Neural cell (in vitro differentiated cells): ENCODE measurements around the gene CST8. TPM values are rescaled to one million over a fixed set of nuclear protein-coding genes. Genes with fewer than 3 reads are reported as not detected.

Source experiments
- H2AFZ ChIP-seq: fragments of 200-600, 300-800 bp; sonication (generic), shearing (Covaris generic); 2 replicates; pipeline ENCODE4 v1.6.0; 2014; ENCODE audit warnings: low read depth, mild to moderate bottlenecking, antibody characterized with exemption, low read length, moderate library complexity
- H3F3A ChIP-seq: fragments of 200-600 bp; shearing (Covaris generic); 2 replicates; pipeline ENCODE4 v1.6.1; 2016; ENCODE audit warnings: mild to moderate bottlenecking, moderate library complexity, mixed read lengths, antibody characterized with exemption, low read length; ENCODE audit not compliant: insufficient read depth, poor library complexity, severe bottlenecking
- H3K27ac ChIP-seq: fragments of 200-600, 300-800 bp; sonication (generic), shearing (Covaris generic); 2 replicates; pipeline ENCODE4 v1.5.1; 2014; ENCODE audit warnings: mild to moderate bottlenecking, low read length, moderate library complexity
- H3K27me3 ChIP-seq: fragments of 300-800, 200-600 bp; sonication (generic), shearing (Covaris generic); 2 replicates; pipeline ENCODE4 v1.6.0; 2014; ENCODE audit warnings: mild to moderate bottlenecking, low read depth, low read length, moderate library complexity; ENCODE audit not compliant: insufficient read depth
- H3K36me3 ChIP-seq: fragments of 300-800, 200-600 bp; sonication (generic), shearing (Covaris generic); 2 replicates; pipeline ENCODE4 v1.5.1; 2014; ENCODE audit warnings: mild to moderate bottlenecking, antibody characterized with exemption, low read length, moderate library complexity; ENCODE audit not compliant: insufficient read depth
- H3K4me2 ChIP-seq: fragments of 300-800, 200-600 bp; sonication (generic), shearing (Covaris generic); 2 replicates; pipeline ENCODE4 v1.6.0; 2014; ENCODE audit warnings: mild to moderate bottlenecking, low read length
- H3K4me3 ChIP-seq: fragments of 300-800, 200-600 bp; sonication (generic), shearing (Covaris generic); 2 replicates; pipeline ENCODE4 v1.5.1; 2014; ENCODE audit warnings: mild to moderate bottlenecking, low read length, moderate library complexity
- H3K79me2 ChIP-seq: fragments of 200-600 bp; shearing (Covaris generic); replicated peaks from 2 replicates; pipeline ENCODE4 v1.6.0; 2014; ENCODE audit warnings: mild to moderate bottlenecking, low read length, moderate library complexity; ENCODE audit not compliant: insufficient read depth
- H3K9ac ChIP-seq: fragments of 300-800, 200-600 bp; sonication (generic), shearing (Covaris generic); 2 replicates; pipeline ENCODE4 v1.6.1; 2016; ENCODE audit warnings: mild to moderate bottlenecking, low read length, mixed read lengths
- H3K9me2 ChIP-seq: fragments of 200-600 bp; shearing (Covaris generic); 2 replicates; pipeline ENCODE4 v1.6.1; 2016; ENCODE audit warnings: mild to moderate bottlenecking, low read length, mixed read lengths; ENCODE audit not compliant: insufficient read depth
- H3K9me3 ChIP-seq: fragments of 200-600, 300-800 bp; sonication (generic), shearing (Covaris generic); 2 replicates; pipeline ENCODE4 v1.6.1; 2016; ENCODE audit warnings: mild to moderate bottlenecking, mixed run types, low read length, moderate library complexity, mixed read lengths
- H4K20me1 ChIP-seq: fragments of 200-600 bp; shearing (Covaris generic); 2 replicates; pipeline ENCODE4 v1.6.1; 2016; ENCODE audit warnings: mild to moderate bottlenecking, mixed run types; ENCODE audit not compliant: insufficient read depth
- EP300 ChIP-seq: fragments of 450-650 bp; conservative IDR thresholded peaks from 2 replicates; pipeline ENCODE4 v1.6.1; 2014; ENCODE audit warnings: antibody characterized with exemption, mild to moderate bottlenecking, moderate library complexity; ENCODE audit not compliant: poor library complexity, severe bottlenecking
- EZH2 ChIP-seq: fragments of 200-600, 300-800 bp; shearing (Covaris generic), sonication (generic); IDR thresholded peaks from 2 replicates; pipeline ENCODE4 v1.6.1; 2014; ENCODE audit warnings: antibody characterized with exemption, low read length, borderline replicate concordance, mild to moderate bottlenecking; ENCODE audit not compliant: insufficient read depth, poor library complexity, severe bottlenecking
- MXI1 ChIP-seq: fragments of 450-650 bp; conservative IDR thresholded peaks from 2 replicates; pipeline ENCODE4 v1.6.1; 2014; ENCODE audit warnings: antibody characterized with exemption, mild to moderate bottlenecking; ENCODE audit not compliant: poor library complexity, severe bottlenecking
- POLR2AphosphoS5 ChIP-seq: IDR thresholded peaks from 2 replicates; pipeline ENCODE4 v1.6.1; 2012
- RAD21 ChIP-seq: fragments of 450-650 bp; conservative IDR thresholded peaks from 2 replicates; pipeline ENCODE4 v1.6.1; 2014; ENCODE audit warnings: antibody characterized with exemption, mild to moderate bottlenecking, moderate library complexity
- SMC3 ChIP-seq: fragments of 450-650 bp; conservative IDR thresholded peaks from 2 replicates; pipeline ENCODE4 v1.6.1; 2014; ENCODE audit warnings: antibody characterized with exemption, mild to moderate bottlenecking, moderate library complexity; ENCODE audit not compliant: poor library complexity
- TAF1 ChIP-seq: IDR thresholded peaks from 2 replicates; pipeline ENCODE4 v1.6.1; 2012; ENCODE audit warnings: low read depth
- polyA plus RNA-seq: library from polyadenylated mRNA; depleted of rRNA; stranded (reverse); fragments of >200 nt; gene quantifications from 2 replicates; pipeline ENCODE4 v1.2.3, GENCODE V29; 2014
- TF ChIP-seq, protein P1 (sequence below): IDR thresholded peaks from 2 replicates; pipeline ENCODE4 v1.6.1; 2012; ENCODE audit warnings: borderline replicate concordance
- TF ChIP-seq, protein P2 (sequence below): fragments of 450-650 bp; IDR thresholded peaks from 2 replicates; pipeline ENCODE4 v1.5.1; 2014; ENCODE audit warnings: antibody characterized with exemption, mild to moderate bottlenecking, moderate library complexity; ENCODE audit not compliant: poor library complexity, severe bottlenecking

CST8 gene
- polyA plus RNA-seq, 1 donor from 2014 or later: not detected

DNA sequence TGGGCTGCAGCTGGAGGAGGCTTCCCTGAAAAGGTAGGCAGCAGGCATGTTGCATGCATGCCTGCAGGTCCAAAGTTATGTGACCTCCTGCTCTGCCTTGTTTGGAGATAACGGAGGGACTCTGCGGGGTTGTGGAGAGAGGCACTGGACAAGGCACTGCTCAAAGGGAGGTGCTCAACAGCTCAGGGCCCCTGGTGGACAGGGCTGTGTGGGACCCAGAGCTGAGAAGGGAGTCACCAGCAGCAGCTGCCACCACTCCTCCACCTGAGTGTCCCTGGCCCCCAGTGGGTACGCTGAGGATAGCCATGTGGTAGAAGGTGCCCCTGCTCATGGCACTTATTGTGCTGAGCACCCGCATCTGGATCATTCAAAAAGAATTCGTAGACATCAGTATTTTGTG, 15.5 kb upstream of the CST8 start:
- H3F3A ChIP-seq: no peaks in the 10 kb centered on the region
- H3K9ac ChIP-seq: no peak overlapping the region
- H3K9me2 ChIP-seq: no peaks in the 10 kb centered on the region
- H3K27me3 ChIP-seq: no peaks in the 10 kb centered on the region
- H3K79me2 ChIP-seq: no peaks in the 10 kb centered on the region
- H3K4me2 ChIP-seq: no peak overlapping the region
- H4K20me1 ChIP-seq: no peaks in the 10 kb centered on the region
- no peak overlapping the region for H3K27ac ChIP-seq
- H3K36me3 ChIP-seq: no peaks in the 10 kb centered on the region
- no peak for TF ChIP-seq POLR2AphosphoS5
- no peak for TF ChIP-seq SMC3
- no peaks in the 10 kb centered on the region for H3K9me3 ChIP-seq
- H3K4me3 ChIP-seq: no peak overlapping the region
- no peak overlapping the region for H2AFZ ChIP-seq

DNA sequence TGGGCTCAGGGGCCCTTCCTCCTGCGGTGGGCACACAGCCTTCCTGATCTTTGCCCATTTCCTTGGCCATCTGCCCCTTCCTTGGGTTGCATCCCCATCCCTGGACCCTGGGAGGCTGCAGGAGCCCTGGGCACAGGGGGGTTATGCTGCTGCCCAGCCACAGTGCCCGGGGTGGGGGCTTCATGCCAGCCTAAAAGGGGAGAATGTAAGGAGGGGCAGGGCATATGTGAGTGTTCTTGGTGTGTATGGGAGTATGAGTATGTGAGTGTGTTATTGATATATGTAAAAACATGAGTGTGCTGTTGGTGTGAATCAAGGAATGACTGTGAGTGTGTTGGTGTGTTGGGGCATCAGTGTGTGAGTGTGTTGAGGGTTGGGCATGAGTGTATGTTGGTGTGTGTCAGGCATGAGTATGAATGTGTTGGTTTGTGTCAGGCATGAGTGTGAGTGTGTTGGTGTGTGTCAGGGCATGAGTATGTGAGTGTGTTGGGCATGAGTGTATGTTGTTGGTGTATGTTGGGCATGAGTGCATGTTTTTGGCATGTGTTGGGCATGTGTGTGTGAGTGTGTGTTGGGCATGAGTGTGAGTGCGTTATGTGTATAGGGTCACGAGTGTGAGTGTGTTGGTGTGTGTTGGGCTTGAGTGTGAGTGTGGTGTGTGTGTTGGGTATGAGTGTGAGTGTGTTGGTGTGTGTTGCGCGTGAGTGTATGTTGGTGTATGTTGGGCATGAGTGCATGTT, 14.7 kb upstream of the CST8 start:
- no peak for TF ChIP-seq MXI1
- TF ChIP-seq, protein P1, sequence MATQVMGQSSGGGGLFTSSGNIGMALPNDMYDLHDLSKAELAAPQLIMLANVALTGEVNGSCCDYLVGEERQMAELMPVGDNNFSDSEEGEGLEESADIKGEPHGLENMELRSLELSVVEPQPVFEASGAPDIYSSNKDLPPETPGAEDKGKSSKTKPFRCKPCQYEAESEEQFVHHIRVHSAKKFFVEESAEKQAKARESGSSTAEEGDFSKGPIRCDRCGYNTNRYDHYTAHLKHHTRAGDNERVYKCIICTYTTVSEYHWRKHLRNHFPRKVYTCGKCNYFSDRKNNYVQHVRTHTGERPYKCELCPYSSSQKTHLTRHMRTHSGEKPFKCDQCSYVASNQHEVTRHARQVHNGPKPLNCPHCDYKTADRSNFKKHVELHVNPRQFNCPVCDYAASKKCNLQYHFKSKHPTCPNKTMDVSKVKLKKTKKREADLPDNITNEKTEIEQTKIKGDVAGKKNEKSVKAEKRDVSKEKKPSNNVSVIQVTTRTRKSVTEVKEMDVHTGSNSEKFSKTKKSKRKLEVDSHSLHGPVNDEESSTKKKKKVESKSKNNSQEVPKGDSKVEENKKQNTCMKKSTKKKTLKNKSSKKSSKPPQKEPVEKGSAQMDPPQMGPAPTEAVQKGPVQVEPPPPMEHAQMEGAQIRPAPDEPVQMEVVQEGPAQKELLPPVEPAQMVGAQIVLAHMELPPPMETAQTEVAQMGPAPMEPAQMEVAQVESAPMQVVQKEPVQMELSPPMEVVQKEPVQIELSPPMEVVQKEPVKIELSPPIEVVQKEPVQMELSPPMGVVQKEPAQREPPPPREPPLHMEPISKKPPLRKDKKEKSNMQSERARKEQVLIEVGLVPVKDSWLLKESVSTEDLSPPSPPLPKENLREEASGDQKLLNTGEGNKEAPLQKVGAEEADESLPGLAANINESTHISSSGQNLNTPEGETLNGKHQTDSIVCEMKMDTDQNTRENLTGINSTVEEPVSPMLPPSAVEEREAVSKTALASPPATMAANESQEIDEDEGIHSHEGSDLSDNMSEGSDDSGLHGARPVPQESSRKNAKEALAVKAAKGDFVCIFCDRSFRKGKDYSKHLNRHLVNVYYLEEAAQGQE: no peak
- no peak for TF ChIP-seq EZH2
- no peak for TF ChIP-seq POLR2AphosphoS5
- TF ChIP-seq RAD21: no peak
- no peak for TF ChIP-seq SMC3
- TF ChIP-seq, protein P2, sequence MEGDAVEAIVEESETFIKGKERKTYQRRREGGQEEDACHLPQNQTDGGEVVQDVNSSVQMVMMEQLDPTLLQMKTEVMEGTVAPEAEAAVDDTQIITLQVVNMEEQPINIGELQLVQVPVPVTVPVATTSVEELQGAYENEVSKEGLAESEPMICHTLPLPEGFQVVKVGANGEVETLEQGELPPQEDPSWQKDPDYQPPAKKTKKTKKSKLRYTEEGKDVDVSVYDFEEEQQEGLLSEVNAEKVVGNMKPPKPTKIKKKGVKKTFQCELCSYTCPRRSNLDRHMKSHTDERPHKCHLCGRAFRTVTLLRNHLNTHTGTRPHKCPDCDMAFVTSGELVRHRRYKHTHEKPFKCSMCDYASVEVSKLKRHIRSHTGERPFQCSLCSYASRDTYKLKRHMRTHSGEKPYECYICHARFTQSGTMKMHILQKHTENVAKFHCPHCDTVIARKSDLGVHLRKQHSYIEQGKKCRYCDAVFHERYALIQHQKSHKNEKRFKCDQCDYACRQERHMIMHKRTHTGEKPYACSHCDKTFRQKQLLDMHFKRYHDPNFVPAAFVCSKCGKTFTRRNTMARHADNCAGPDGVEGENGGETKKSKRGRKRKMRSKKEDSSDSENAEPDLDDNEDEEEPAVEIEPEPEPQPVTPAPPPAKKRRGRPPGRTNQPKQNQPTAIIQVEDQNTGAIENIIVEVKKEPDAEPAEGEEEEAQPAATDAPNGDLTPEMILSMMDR: no peak
- no peak for TF ChIP-seq TAF1
- TF ChIP-seq EP300: no peak
- Histone ChIP-seq H3K9ac (no peak overlapping the region), H3K36me3 (no peaks in the 10 kb centered on the region), H3F3A (no peaks in the 10 kb centered on the region), H3K4me3 (no peak overlapping the region), H3K9me3 (no peaks in the 10 kb centered on the region), H3K79me2 (no peaks in the 10 kb centered on the region), H3K4me2 (no peak overlapping the region), H3K27ac (no peak overlapping the region), H2AFZ (no peak overlapping the region), H3K9me2 (no peaks in the 10 kb centered on the region), H3K27me3 (no peaks in the 10 kb centered on the region), H4K20me1 (no peaks in the 10 kb centered on the region)
